HepG2 (cell line): ENCODE data around the gene CHST13. TPM values are rescaled to one million over a fixed set of nuclear protein-coding genes. Genes with fewer than 3 reads are reported as not detected.

Experiments used
- ATAC-seq: fragments of 200-7000 bp; cut with Tn5 transposase; 3 replicates; pipeline ENCODE4 v1.9.1; 2020; ENCODE audit warnings: mild to moderate bottlenecking, moderate library complexity
- BruUV-seq: library from RNA; stranded (reverse); fragments of 400-500 nt; replicated peaks from 2 replicates; lab custom pipeline; 2021; lab: Mats Ljungman, UMichigan
- CTCF ChIA-PET: fragments of 300-600 bp; formaldehyde crosslinking; extraction: SDS; loops from one replicate; lab custom pipeline; 2021; ENCODE audit warnings: low total read pairs, inconsistent platforms, low intra/inter-chr PET ratio; lab: Yijun Ruan, JAX
- POLR2A ChIA-PET: fragments of 350-600 bp; sonication (Branson Sonifier 250); formaldehyde crosslinking; loops from one replicate; lab custom pipeline; 2020; ENCODE audit warnings: antibody characterized with exemption, inconsistent platforms; lab: Yijun Ruan, JAX
- DNase-seq: peaks from one replicate; pipeline ENCODE4 v3.0.0-alpha.2; 2015; ENCODE audit warnings: low spot score
- FAIRE-seq: peaks from 3 replicates; lab custom pipeline; 2011; peaks lifted over from hg19 to GRCh38; lab: Jason Lieb, UNC
- H2AFZ ChIP-seq: one replicate; pipeline ENCODE4 v1.6.1; 2011; ENCODE audit warnings: low read length, inconsistent platforms
- H3K27ac ChIP-seq: fragments of 300-600 bp; 3 replicates; pipeline ENCODE4 v1.8.0; 2011; ENCODE audit warnings: mixed run types, mild to moderate bottlenecking, mixed read lengths, low read length, inconsistent platforms; ENCODE audit not compliant: insufficient read depth; ENCODE audit errors: extremely low read length
- H3K27me3 ChIP-seq, 2 experiments: fragments of 200-600 bp in 1 of 2; 2 replicates in 1 of 2; 3 replicates in 1 of 2; pipeline versions ENCODE4 v1.6.0 to v1.8.0; 2011; ENCODE audit warnings: low read length in 2 of 2, mild to moderate bottlenecking in 2 of 2, moderate library complexity in 2 of 2, inconsistent platforms in 1 of 2; ENCODE audit not compliant: insufficient read depth in 2 of 2, control insufficient read depth in 1 of 2
- H3K36me3 ChIP-seq, 2 experiments: fragments of 200-600 bp in 1 of 2; replicated peaks in 1 of 2; 2 replicates in 1 of 2; 3 replicates in 1 of 2; pipeline versions ENCODE4 v1.5.1 to v1.8.0; 2011; ENCODE audit warnings: low read length in 2 of 2, inconsistent platforms in 1 of 2; ENCODE audit not compliant: insufficient read depth in 2 of 2, control insufficient read depth in 1 of 2
- H3K4me1 ChIP-seq: 2 replicates; pipeline ENCODE4 v1.5.1; 2012; ENCODE audit warnings: low read length, inconsistent platforms; ENCODE audit not compliant: insufficient read depth
- H3K4me2 ChIP-seq: 2 replicates; pipeline ENCODE4 v1.6.0; 2011; ENCODE audit warnings: low read depth, low read length, inconsistent platforms
- H3K4me3 ChIP-seq, 3 experiments: fragments of 200-600 bp in 1 of 3; sonication (generic), shearing (Covaris generic) in 1 of 3; replicated peaks in 1 of 3; 2 replicates each; pipeline ENCODE4 v1.5.1; 2011 to 2016; ENCODE audit warnings: low read length in 3 of 3, inconsistent platforms in 2 of 3, low read depth in 2 of 3, mild to moderate bottlenecking in 2 of 3, control low read depth in 1 of 3, mixed read lengths in 1 of 3; ENCODE audit not compliant: insufficient read depth in 1 of 3
- H3K79me2 ChIP-seq: one replicate; pipeline ENCODE4 v1.6.1; 2011; ENCODE audit warnings: low read length, inconsistent platforms; ENCODE audit not compliant: insufficient read depth
- H3K9ac ChIP-seq: 2 replicates; pipeline ENCODE4 v1.6.0; 2011; ENCODE audit warnings: mild to moderate bottlenecking, low read depth, low read length, inconsistent platforms; ENCODE audit not compliant: insufficient read depth
- H3K9me3 ChIP-seq: 2 replicates; pipeline ENCODE4 v1.5.1; 2012; ENCODE audit warnings: mild to moderate bottlenecking, low read length
- H4K20me1 ChIP-seq: 2 replicates; pipeline ENCODE4 v1.6.0; 2011; ENCODE audit warnings: inconsistent platforms, mild to moderate bottlenecking, low read length, moderate library complexity; ENCODE audit not compliant: insufficient read depth
- CHD2 ChIP-seq: IDR thresholded peaks from 2 replicates; pipeline ENCODE4 v1.6.1; 2011; ENCODE audit warnings: low read depth, low read length, improper control_type of control experiment
- FOXA1 ChIP-seq, 2 experiments: fragments of 450-650 bp in 1 of 2; sonication (generic) in 1 of 2; formaldehyde crosslinking in 1 of 2; IDR thresholded peaks; 2 replicates each; pipeline versions ENCODE4 v1.4.0 to v1.6.1; 2016 to 2020; ENCODE audit warnings: missing genetic modification reagents in 1 of 2
- KDM5B ChIP-seq: sonication (generic); formaldehyde crosslinking; IDR thresholded peaks from 2 replicates; pipeline ENCODE4 v1.4.0; 2020; ENCODE audit warnings: missing genetic modification reagents, mild to moderate bottlenecking, borderline replicate concordance
- POLR2A ChIP-seq, 2 experiments: IDR thresholded peaks; 2 replicates each; pipeline ENCODE4 v1.6.1; 2011; ENCODE audit warnings: low read depth in 2 of 2, low read length in 2 of 2, mild to moderate bottlenecking in 1 of 2, moderate library complexity in 1 of 2; ENCODE audit not compliant: insufficient read depth in 1 of 2
- ZFP82 ChIP-seq: sonication (generic); formaldehyde crosslinking; IDR thresholded peaks from 2 replicates; pipeline ENCODE4 v1.5.1; 2020; ENCODE audit warnings: mild to moderate bottlenecking, missing genetic modification reagents, borderline replicate concordance
- WGBS: methylation state at CpG from one replicate; pipeline ENCODE4 v1.1.6; 2017; ENCODE audit warnings: low lambda C conversion rate; 5-methylcytosine and 5-hydroxymethylcytosine counted together
- in situ Hi-C: cut with HindIII; loops from 2 replicates; pipeline ENCODE4 v1.10.0; 2017; ENCODE audit warnings: low pct_unique_long_range_greater_than_20kb; ENCODE audit not compliant: extremely low pct_ligation_motif_present
- intact Hi-C: fragments of 100-400 bp; cut with micrococcal nuclease; formaldehyde crosslinking; loops from one replicate; pipeline ENCODE4 v1.10.0; 2022; ENCODE audit not compliant: unreplicated experiment
- polyA plus RNA-seq, 8 experiments: library from polyadenylated mRNA; depleted of rRNA in 3 of 8; stranded (reverse) in 7 of 8; unstranded in 1 of 8; fragments of >200 nt; fragmentation: Illumina TruSeq in 4 of 8; extraction: Trizol in 4 of 8; gene quantifications; 2 replicates each; pipeline versions ENCODE4 v1.2.1 to v1.2.3, GENCODE V29; 2011 to 2016; ENCODE audit warnings: low read depth in 4 of 8, missing spikeins in 1 of 8, mixed read lengths in 1 of 8; ENCODE audit not compliant: insufficient read depth in 1 of 8
- total RNA-seq, 5 experiments: library from RNA; depleted of rRNA; stranded (reverse); fragments of >200 nt; fragmentation: Illumina TruSeq; extraction: Trizol; gene quantifications; 2 replicates each; pipeline ENCODE4 v1.2.3, GENCODE V29; 2016; ENCODE audit warnings: low read depth in 1 of 5
- TF ChIP-seq, protein P1 (sequence below): sonication (generic); formaldehyde crosslinking; IDR thresholded peaks from 2 replicates; pipeline ENCODE4 v1.4.0; 2020; ENCODE audit warnings: mild to moderate bottlenecking, missing genetic modification reagents
- TF ChIP-seq, protein P2 (sequence below), 2 experiments: sonication (generic) in 1 of 2; formaldehyde crosslinking in 1 of 2; IDR thresholded peaks; 2 replicates each; pipeline versions ENCODE4 v1.4.0 to v1.6.1; 2018 to 2020; ENCODE audit warnings: missing genetic modification reagents in 2 of 2, borderline replicate concordance in 1 of 2, low read depth in 1 of 2, mild to moderate bottlenecking in 1 of 2, missing biosample characterization in 1 of 2
- TF ChIP-seq, protein P3 (sequence below): sonication (generic); formaldehyde crosslinking; IDR thresholded peaks from 2 replicates; pipeline ENCODE4 v1.5.1; 2020; ENCODE audit warnings: mild to moderate bottlenecking, missing genetic modification reagents, moderate library complexity

The CHST13 gene
- total and polyA plus RNA-seq, 2 of the 13 experiments (the other 11 are each of a cell fraction or from before 2014, with no cell fraction given), result 32.0 to 43.1 TPM

DNA sequence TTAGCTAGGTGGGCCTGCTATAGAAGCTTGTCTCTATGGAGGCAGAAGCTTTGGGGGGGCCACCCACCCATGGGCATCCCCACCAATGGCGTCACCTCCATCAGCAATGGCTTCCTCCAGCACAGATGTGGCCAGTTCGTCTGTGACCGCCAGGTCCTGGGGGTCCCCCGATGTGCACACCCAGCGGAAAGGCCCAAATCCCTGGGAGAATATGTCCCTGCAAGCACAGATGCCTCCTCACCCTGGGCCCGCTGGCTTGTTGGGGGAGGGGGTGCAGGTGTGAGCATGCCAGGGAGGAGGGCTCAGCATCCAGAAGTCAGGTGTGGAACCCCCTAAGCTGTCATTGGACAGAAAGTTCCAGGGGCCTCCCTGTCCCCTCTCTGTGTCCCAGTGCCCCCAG lies 26.0 kb upstream of the CHST13 start:
- TF ChIP-seq CHD2 (no peak), ZFP82 (CRISPR knock-in tag) (no peak), KDM5B (no peak), FOXA1 (IDR thresholded peaks at IDR 0.05) (no peak), FOXA1 (CRISPR knock-in tag; IDR thresholded peaks at IDR 0.05) (no peak), POLR2A (IDR thresholded peaks at IDR 0.05; ENCODE audit: insufficient read depth in 1 of 2, low read depth in 2 of 2, low read length in 2 of 2) (no peak)
- TF ChIP-seq, protein P1, sequence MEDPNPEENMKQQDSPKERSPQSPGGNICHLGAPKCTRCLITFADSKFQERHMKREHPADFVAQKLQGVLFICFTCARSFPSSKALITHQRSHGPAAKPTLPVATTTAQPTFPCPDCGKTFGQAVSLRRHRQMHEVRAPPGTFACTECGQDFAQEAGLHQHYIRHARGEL, result no peak
- TF ChIP-seq, protein P2, sequence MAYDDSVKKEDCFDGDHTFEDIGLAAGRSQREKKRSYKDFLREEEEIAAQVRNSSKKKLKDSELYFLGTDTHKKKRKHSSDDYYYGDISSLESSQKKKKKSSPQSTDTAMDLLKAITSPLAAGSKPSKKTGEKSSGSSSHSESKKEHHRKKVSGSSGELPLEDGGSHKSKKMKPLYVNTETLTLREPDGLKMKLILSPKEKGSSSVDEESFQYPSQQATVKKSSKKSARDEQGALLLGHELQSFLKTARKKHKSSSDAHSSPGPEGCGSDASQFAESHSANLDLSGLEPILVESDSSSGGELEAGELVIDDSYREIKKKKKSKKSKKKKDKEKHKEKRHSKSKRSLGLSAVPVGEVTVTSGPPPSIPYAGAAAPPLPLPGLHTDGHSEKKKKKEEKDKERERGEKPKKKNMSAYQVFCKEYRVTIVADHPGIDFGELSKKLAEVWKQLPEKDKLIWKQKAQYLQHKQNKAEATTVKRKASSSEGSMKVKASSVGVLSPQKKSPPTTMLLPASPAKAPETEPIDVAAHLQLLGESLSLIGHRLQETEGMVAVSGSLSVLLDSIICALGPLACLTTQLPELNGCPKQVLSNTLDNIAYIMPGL (CRISPR knock-in tag; IDR thresholded peaks at IDR 0.05; ENCODE audit: borderline replicate concordance in 1 of 2, low read depth in 1 of 2), result no peak
- TF ChIP-seq, protein P3, sequence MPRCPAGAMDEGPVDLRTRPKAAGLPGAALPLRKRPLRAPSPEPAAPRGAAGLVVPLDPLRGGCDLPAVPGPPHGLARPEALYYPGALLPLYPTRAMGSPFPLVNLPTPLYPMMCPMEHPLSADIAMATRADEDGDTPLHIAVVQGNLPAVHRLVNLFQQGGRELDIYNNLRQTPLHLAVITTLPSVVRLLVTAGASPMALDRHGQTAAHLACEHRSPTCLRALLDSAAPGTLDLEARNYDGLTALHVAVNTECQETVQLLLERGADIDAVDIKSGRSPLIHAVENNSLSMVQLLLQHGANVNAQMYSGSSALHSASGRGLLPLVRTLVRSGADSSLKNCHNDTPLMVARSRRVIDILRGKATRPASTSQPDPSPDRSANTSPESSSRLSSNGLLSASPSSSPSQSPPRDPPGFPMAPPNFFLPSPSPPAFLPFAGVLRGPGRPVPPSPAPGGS (CRISPR knock-in tag), result no peak
- in situ Hi-C loops, result no loop called here
- no TSS peak for BruUV-seq
- FAIRE-seq (no peak), DNase-seq (no peak), ATAC-seq (no peak)
- Histone ChIP-seq H3K9ac (no peak overlapping the region), H3K9me3 (no peaks in the 10 kb centered on the region), H3K27me3 (no peaks in the 10 kb centered on the region), H2AFZ (no peak overlapping the region), H3K36me3 (no peaks in the 10 kb centered on the region), H3K4me2 (no peak overlapping the region), H3K4me1 (peaks cover 36% of the 10 kb centered on the region), H3K4me3 (no peak overlapping the region), H4K20me1 (no peaks in the 10 kb centered on the region), H3K79me2 (no peaks in the 10 kb centered on the region), H3K27ac (no peak overlapping the region)
- WGBS, result no CpG with 5 or more reads among the region's 6 CpGs
- ChIA-PET POLR2A (interaction anchor here (1.2 to 3.1 kb wide), 2 partner anchors 21 to 25 kb away, joined by 4 to 10 read pairs; partner anchors contain the start of genes CHST13 and UROC1), CTCF (no interaction called here)
- intact Hi-C loops, result loop anchor here (1.0 to 10.0 kb wide), 3 partner anchors 8 to 57 kb away; partner anchors contain the start of gene C3orf22
